SJSA1 (cell line): ENCODE measurements around the gene TNS3. TPM values are rescaled to one million over a fixed set of nuclear protein-coding genes. Genes with fewer than 3 reads are reported as not detected.

Source experiments
- DNase-seq, 2 experiments: peaks; one replicate each; pipeline ENCODE4 v3.0.0-alpha.2; 2015 to 2020; ENCODE audit warnings: low spot score in 2 of 2, low read depth in 1 of 2
- H3K27ac ChIP-seq: fragments of 250-450 bp; sonication (Bioruptor Pico); 2 replicates; pipeline ENCODE4 v1.5.1; 2020; ENCODE audit warnings: mild to moderate bottlenecking, moderate library complexity
- H3K27me3 ChIP-seq: fragments of 250-450 bp; sonication (Bioruptor Pico); replicated peaks from 2 replicates; pipeline ENCODE4 v1.5.1; 2020; ENCODE audit warnings: mild to moderate bottlenecking, moderate library complexity
- H3K36me3 ChIP-seq: fragments of 250-450 bp; sonication (Bioruptor Pico); 2 replicates; pipeline ENCODE4 v1.5.1; 2020; ENCODE audit warnings: mild to moderate bottlenecking
- H3K4me1 ChIP-seq: fragments of 250-450 bp; sonication (Bioruptor Pico); replicated peaks from 2 replicates; pipeline ENCODE4 v1.6.1; 2021; ENCODE audit warnings: mild to moderate bottlenecking
- H3K4me3 ChIP-seq: fragments of 250-450 bp; sonication (Bioruptor Pico); 2 replicates; pipeline ENCODE4 v1.5.1; 2020; ENCODE audit warnings: mild to moderate bottlenecking
- H3K9me3 ChIP-seq: fragments of 250-450 bp; sonication (Bioruptor Pico); replicated peaks from 2 replicates; pipeline ENCODE4 v1.5.1; 2020; ENCODE audit warnings: mild to moderate bottlenecking
- total RNA-seq: library from RNA; depleted of rRNA; stranded (reverse); fragments of >200 nt; shearing (Covaris generic); gene quantifications from 2 replicates; pipeline ENCODE4 v1.2.3, GENCODE V29; 2014

Gene TNS3
- total RNA-seq, 1 experiment from 2014 or later = 92.5 TPM

- Histone ChIP-seq H3K9me3 (peaks cover 7% of the 10 kb centered on the region), H3K27me3 (no peaks in the 10 kb centered on the region), H3K36me3 (peaks cover 63% of the 10 kb centered on the region), H3K27ac (peak overlapping the region; percentile 83), H3K4me3 (no peak overlapping the region), H3K4me1 (peaks cover 92% of the 10 kb centered on the region)
- peak; percentile 70 to 92 for DNase-seq
These were observed 75.2 kb downstream of the TNS3 start for GRCh38 chr7:47506382-47507339.

GRCh38 chr7:47505312-47506007, 76.5 kb downstream of the TNS3 start:
- Histone ChIP-seq H3K9me3 (peaks cover 7% of the 10 kb centered on the region), H3K4me3 (no peak overlapping the region), H3K27ac (peak overlapping the region; percentile 83; the same call in 1 of the 2 replicates), H3K27me3 (no peaks in the 10 kb centered on the region), H3K36me3 (peaks cover 62% of the 10 kb centered on the region), H3K4me1 (peaks cover 92% of the 10 kb centered on the region)
- DNase-seq = no peak

GRCh38 chr7:47504551-47505311, 77.2 kb downstream of the TNS3 start:
- peaks cover 66% of the 10 kb centered on the region for H3K36me3 ChIP-seq
- H3K27ac ChIP-seq = no peak overlapping the region
- no peaks in the 10 kb centered on the region for H3K27me3 ChIP-seq
- peaks cover 92% of the 10 kb centered on the region for H3K4me1 ChIP-seq
- no peak for DNase-seq
- H3K4me3 ChIP-seq = no peak overlapping the region
- peaks cover 7% of the 10 kb centered on the region for H3K9me3 ChIP-seq

- Histone ChIP-seq H3K4me1 (peaks cover 89% of the 10 kb centered on the region), H3K27me3 (no peaks in the 10 kb centered on the region), H3K9me3 (peaks cover 2% of the 10 kb centered on the region), H3K4me3 (no peak overlapping the region), H3K36me3 (peaks cover 73% of the 10 kb centered on the region), H3K27ac (peak overlapping the region; percentile 74)
- DNase-seq = peak in 1 of 2 experiments; percentile 54
These were observed 78.6 kb downstream of the TNS3 start for GRCh38 chr7:47503281-47503680.

- no peaks in the 10 kb centered on the region for H3K9me3 ChIP-seq
- peaks cover 88% of the 10 kb centered on the region for H3K4me1 ChIP-seq
- DNase-seq = no peak
- peaks cover 73% of the 10 kb centered on the region for H3K36me3 ChIP-seq
- H3K27me3 ChIP-seq = no peaks in the 10 kb centered on the region
- peak overlapping the region; percentile 74 for H3K27ac ChIP-seq
- no peak overlapping the region for H3K4me3 ChIP-seq
These were observed 79.6 kb downstream of the TNS3 start for GRCh38 chr7:47502240-47502877.

GRCh38 chr7:47501406-47501805, 80.5 kb downstream of the TNS3 start:
- Histone ChIP-seq H3K36me3 (peaks cover 76% of the 10 kb centered on the region), H3K4me3 (no peak overlapping the region), H3K27me3 (no peaks in the 10 kb centered on the region), H3K9me3 (no peaks in the 10 kb centered on the region), H3K4me1 (peaks cover 80% of the 10 kb centered on the region), H3K27ac (peak overlapping the region; percentile 74)
- peak; percentile 76 to 83 for DNase-seq

GRCh38 chr7:47500103-47500563, 81.8 kb downstream of the TNS3 start:
- H3K27me3 ChIP-seq = no peaks in the 10 kb centered on the region
- H3K4me1 ChIP-seq = peaks cover 69% of the 10 kb centered on the region
- H3K27ac ChIP-seq = peak overlapping the region; percentile 74; the same call in 1 of the 2 replicates

GRCh38 chr7:47498229-47499056, 83.5 kb downstream of the TNS3 start:
- Histone ChIP-seq H3K36me3 (peaks cover 55% of the 10 kb centered on the region), H3K4me1 (peaks cover 68% of the 10 kb centered on the region), H3K27ac (no peak overlapping the region), H3K27me3 (no peaks in the 10 kb centered on the region), H3K9me3 (no peaks in the 10 kb centered on the region), H3K4me3 (no peak overlapping the region)
- no peak for DNase-seq

More at GRCh38 chr7:47500103-47500563, 81.8 kb downstream of the TNS3 start:
- H3K36me3 ChIP-seq = peaks cover 72% of the 10 kb centered on the region
- no peak overlapping the region for H3K4me3 ChIP-seq
- H3K9me3 ChIP-seq = no peaks in the 10 kb centered on the region
- DNase-seq = no peak

GRCh38 chr7:47497367-47498096, 84.4 kb downstream of the TNS3 start:
- Histone ChIP-seq H3K27ac (no peak overlapping the region), H3K4me1 (peaks cover 59% of the 10 kb centered on the region), H3K36me3 (peaks cover 61% of the 10 kb centered on the region)

GRCh38 chr7:47496666-47497065, 85.2 kb downstream of the TNS3 start:
- Histone ChIP-seq H3K4me1 (peaks cover 50% of the 10 kb centered on the region), H3K9me3 (no peaks in the 10 kb centered on the region), H3K27ac (no peak overlapping the region), H3K27me3 (no peaks in the 10 kb centered on the region), H3K4me3 (no peak overlapping the region), H3K36me3 (peaks cover 65% of the 10 kb centered on the region)
- no peak for DNase-seq

More at GRCh38 chr7:47497367-47498096, 84.4 kb downstream of the TNS3 start:
- DNase-seq = no peak
- Histone ChIP-seq H3K27me3 (no peaks in the 10 kb centered on the region), H3K4me3 (no peak overlapping the region), H3K9me3 (no peaks in the 10 kb centered on the region)

GRCh38 chr7:47496056-47496665, 85.8 kb downstream of the TNS3 start:
- H3K9me3 ChIP-seq = no peaks in the 10 kb centered on the region
- no peaks in the 10 kb centered on the region for H3K27me3 ChIP-seq
- H3K27ac ChIP-seq = no peak overlapping the region
- DNase-seq = no peak
- peaks cover 45% of the 10 kb centered on the region for H3K4me1 ChIP-seq
- peaks cover 67% of the 10 kb centered on the region for H3K36me3 ChIP-seq
- H3K4me3 ChIP-seq = no peak overlapping the region
